Activated naive CD4-positive, alpha-beta T cell treated with anti-CD3 and anti-CD28 coated beads, Interleukin-2, amount 10 ng/mL, durations not matched to agents 7 days and 5 days (primary cell): ENCODE data around the gene KICS2.
A peak's percentile ranks its signal among the peaks of the same experiment; 100 is the strongest.
"Not testable (repeated sequence)": the region's sequence is repeated elsewhere in the genome, so short reads cannot be mapped to it uniquely, and the experiment has no call there.

Source experiments
- CTCF ChIA-PET: fragments of 350-600 bp; sonication (Branson Sonifier 250); formaldehyde crosslinking; loops from one replicate; lab custom pipeline; 2021; ENCODE audit warnings: antibody characterized with exemption; lab: Charles Lee
- DNase-seq: peaks from one replicate; pipeline ENCODE4 v3.0.0-alpha.2; 2020
- H3K27ac Mint-ChIP-seq: one replicate; pipeline ENCODE4 v1.8.0; 2021; ENCODE audit warnings: mild to moderate bottlenecking, moderate library complexity, mixed read lengths
- H3K27me3 Mint-ChIP-seq: one replicate; pipeline ENCODE4 v1.8.0; 2021; ENCODE audit warnings: mild to moderate bottlenecking, mixed read lengths
- H3K36me3 Mint-ChIP-seq: one replicate; pipeline ENCODE4 v1.8.0; 2021; ENCODE audit warnings: mixed read lengths
- H3K4me1 Mint-ChIP-seq: one replicate; pipeline ENCODE4 v1.8.0; 2021; ENCODE audit warnings: mixed read lengths
- H3K4me3 Mint-ChIP-seq: one replicate; pipeline ENCODE4 v1.8.0; 2021; ENCODE audit warnings: mild to moderate bottlenecking, moderate library complexity, mixed read lengths
- H3K9me3 Mint-ChIP-seq: one replicate; pipeline ENCODE4 v1.8.0; 2021; ENCODE audit warnings: mixed read lengths

Gene KICS2

DNA sequence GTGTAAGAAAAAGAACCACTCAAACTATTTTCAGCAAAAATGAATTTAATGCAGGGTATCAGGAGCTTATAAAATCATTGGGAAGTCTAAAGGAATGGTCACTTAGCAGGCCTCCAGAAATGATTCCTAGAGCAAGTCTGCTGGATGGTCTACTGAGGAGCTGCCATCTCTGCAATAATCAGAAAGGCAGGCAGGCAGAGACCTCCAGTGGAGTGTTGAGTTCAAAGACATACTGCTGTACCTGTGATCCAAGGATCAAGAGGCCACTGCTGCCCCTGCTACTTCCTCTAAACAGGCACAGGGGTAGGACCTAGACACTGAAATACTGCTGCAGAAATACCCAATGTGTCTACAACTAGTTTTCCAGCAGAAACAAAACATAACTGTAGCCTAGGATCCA, 14.5 kb upstream of the KICS2 start:
- CTCF ChIA-PET: interaction anchor here (0.6 kb wide), 1 partner anchor 19 kb away, joined by 4 read pairs; no protein-coding TSS in a partner anchor
- no peak overlapping the region for H3K27ac Mint-ChIP-seq
- H3K27me3 Mint-ChIP-seq: peaks cover 9% of the 10 kb centered on the region
- DNase-seq: no peak
- H3K4me1 Mint-ChIP-seq: no peaks in the 10 kb centered on the region
- no peak overlapping the region for H3K4me3 Mint-ChIP-seq
- no peaks in the 10 kb centered on the region for H3K36me3 Mint-ChIP-seq
- no peaks in the 10 kb centered on the region for H3K9me3 Mint-ChIP-seq

DNA sequence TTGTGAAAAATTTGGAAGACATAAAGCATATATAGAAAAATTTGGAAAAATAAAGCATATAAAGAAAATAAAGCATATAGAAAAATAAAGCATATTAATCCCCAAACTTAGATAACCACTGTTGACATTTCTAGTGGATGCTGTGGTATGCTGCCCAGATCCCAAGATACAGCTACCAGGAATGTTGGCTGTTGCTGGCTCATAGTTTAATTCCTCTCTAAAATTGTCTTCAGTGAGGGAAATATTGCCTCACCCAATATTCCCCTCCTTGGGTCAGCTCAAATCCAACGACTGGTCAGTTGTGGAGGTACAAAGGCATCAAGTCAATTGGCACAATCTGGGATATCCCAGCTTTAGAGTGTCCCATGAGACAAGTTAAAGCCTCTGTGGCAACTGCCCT, 10.1 kb upstream of the KICS2 start:
- Mint-ChIP-seq H3K27ac (no peak overlapping the region), H3K36me3 (no peaks in the 10 kb centered on the region), H3K27me3 (peaks cover 23% of the 10 kb centered on the region), H3K4me1 (no peaks in the 10 kb centered on the region), H3K9me3 (no peaks in the 10 kb centered on the region), H3K4me3 (no peak overlapping the region)
- DNase-seq: no peak
- CTCF ChIA-PET: no interaction called here

DNA sequence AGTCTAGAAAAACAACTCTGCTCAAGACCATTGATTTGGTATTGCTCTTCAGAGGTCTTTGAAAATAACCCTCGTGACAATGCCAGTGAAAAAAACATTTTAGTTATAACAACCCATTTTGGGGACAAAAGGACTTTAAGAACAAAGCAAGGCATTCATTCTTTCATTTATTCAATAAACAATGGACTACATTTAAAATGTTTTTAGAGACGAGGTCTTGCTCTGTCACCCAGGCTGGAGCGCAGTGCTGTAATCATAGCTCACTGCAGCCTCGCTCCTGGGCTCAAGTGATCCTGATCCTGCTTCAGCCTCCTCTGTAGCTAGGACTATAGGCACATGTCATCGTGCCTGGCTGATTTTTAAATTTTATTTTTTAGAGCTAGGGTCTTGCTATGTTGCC, 7.7 kb upstream of the KICS2 start:
- H3K36me3 Mint-ChIP-seq: no peaks in the 10 kb centered on the region
- H3K27me3 Mint-ChIP-seq: peaks cover 28% of the 10 kb centered on the region
- DNase-seq: no peak
- H3K9me3 Mint-ChIP-seq: no peaks in the 10 kb centered on the region
- no peak overlapping the region for H3K27ac Mint-ChIP-seq
- CTCF ChIA-PET: no interaction called here
- H3K4me1 Mint-ChIP-seq: no peaks in the 10 kb centered on the region
- no peak overlapping the region for H3K4me3 Mint-ChIP-seq

DNA sequence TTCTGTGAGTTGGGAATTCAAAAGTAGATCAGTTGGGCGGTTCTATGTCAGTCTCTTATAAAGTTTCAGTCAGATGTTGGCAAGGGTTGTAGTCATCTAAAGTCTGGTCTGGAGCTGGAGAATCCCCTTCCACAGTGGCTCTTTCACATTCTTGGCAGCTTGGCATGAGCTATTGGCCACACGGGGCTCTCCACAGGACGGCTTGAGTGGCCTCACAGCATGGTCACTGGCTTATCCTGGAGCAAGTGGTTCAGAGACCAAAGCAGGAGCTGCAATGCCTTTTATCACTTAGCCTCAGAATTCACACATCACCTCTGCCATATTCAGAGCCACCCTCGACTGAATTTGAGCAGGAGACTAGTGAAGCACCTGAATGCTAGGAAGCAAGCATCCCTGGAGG, 7.1 kb upstream of the KICS2 start:
- H3K36me3 Mint-ChIP-seq: no peaks in the 10 kb centered on the region
- H3K27me3 Mint-ChIP-seq: peaks cover 24% of the 10 kb centered on the region
- H3K4me1 Mint-ChIP-seq: no peaks in the 10 kb centered on the region
- DNase-seq: no peak
- H3K4me3 Mint-ChIP-seq: no peak overlapping the region
- no peaks in the 10 kb centered on the region for H3K9me3 Mint-ChIP-seq
- no peak overlapping the region for H3K27ac Mint-ChIP-seq
- CTCF ChIA-PET: no interaction called here

DNA sequence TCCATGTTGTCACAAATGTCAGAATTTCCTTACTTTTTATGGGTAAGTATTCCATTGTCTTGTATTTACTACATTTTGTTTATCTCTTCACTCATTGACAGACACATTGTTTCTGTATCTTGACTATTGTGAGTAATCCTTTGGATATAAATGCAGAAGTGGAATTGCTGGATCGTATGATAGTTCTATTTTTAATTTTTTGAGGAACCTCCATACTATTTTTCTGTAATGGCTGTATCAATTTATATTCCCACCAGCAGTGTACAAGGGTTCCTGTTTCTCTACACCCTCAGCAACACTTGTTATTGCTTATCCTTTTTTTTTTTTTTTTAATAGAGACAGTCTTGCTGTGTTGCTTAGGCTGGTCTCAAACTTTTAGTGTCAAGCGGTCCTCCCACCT, 3.5 kb upstream of the KICS2 start:
- Mint-ChIP-seq H3K36me3 (no peaks in the 10 kb centered on the region), H3K27me3 (peaks cover 28% of the 10 kb centered on the region), H3K27ac (no peak overlapping the region), H3K4me3 (no peak overlapping the region), H3K4me1 (peaks cover 17% of the 10 kb centered on the region), H3K9me3 (no peaks in the 10 kb centered on the region)
- CTCF ChIA-PET: no interaction called here
- DNase-seq: no peak

DNA sequence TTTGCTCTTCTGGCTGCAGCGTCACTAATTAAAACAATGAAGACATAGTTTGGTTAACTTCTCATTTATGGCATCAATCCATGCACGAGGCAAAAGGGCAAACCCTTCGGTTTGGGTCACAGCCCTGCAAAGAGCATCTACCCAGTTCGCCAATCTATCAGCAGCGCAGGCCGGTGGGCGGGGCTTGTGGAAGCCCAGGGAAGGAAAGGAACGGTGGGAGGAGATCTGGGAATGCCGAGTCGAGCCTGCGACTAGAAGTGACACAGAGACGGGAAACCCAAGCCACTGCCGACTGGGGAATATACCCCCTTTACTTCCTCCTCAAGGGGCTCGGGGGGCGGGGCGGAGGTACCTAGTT, 466 bp downstream of the KICS2 start:
- CTCF ChIA-PET: interaction anchor here (1.2 kb wide), 1 partner anchor 377 kb away, joined by 4 read pairs; the partner anchor contains the start of gene SRGAP1
- Mint-ChIP-seq H3K36me3 (peaks cover 3% of the 10 kb centered on the region), H3K9me3 (no peaks in the 10 kb centered on the region), H3K27ac (peak overlapping the region; percentile 97), H3K4me3 (peak overlapping the region; percentile 99), H3K27me3 (peaks cover 11% of the 10 kb centered on the region), H3K4me1 (peaks cover 43% of the 10 kb centered on the region)
- DNase-seq: peak; percentile 67

DNA sequence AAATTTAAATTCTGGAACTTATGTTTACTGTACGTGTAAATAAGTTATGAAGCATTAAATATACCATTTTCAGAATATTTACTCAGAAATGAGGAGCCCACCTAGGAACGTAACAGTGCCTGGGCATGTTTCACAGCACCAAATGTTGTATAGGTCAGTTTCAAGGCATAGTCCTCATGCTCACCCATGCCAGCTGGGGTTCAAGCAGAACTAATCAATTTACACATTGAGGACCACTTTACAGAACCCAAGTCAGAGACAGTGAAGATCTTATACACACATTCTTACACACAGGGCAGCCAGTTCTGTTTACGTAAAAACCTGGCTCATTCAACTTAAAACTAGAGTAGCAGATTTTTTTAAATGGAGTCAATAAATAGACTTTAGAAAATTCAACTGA, 2.0 kb downstream of the KICS2 start:
- CTCF ChIA-PET: no interaction called here
- Mint-ChIP-seq H3K4me1 (peaks cover 43% of the 10 kb centered on the region), H3K9me3 (no peaks in the 10 kb centered on the region), H3K36me3 (peaks cover 3% of the 10 kb centered on the region), H3K4me3 (no peak overlapping the region), H3K27ac (no peak overlapping the region), H3K27me3 (peaks cover 10% of the 10 kb centered on the region)
- DNase-seq: no peak

DNA sequence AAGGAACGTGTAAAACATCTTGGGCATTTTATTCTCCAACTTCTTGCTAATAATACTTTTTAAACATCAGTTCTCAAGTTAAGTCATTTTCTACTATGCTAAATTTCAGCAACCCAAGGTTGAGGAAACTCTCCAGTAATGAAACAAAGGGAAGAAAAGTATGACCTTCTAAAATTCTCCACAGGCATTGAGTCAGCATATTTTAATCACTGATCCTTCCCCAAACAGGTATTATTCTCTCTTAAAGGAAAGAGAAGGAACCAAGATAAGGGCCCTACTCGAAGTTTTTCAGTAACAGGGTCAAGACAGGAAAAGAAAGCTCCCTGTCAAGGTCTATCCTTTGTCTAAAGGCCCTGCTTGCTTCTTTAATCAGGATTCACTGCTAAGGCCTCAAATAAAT, 3.0 kb downstream of the KICS2 start:
- CTCF ChIA-PET: no interaction called here
- peaks cover 10% of the 10 kb centered on the region for H3K27me3 Mint-ChIP-seq
- H3K4me3 Mint-ChIP-seq: peak overlapping the region; percentile 37
- no peak for DNase-seq
- H3K36me3 Mint-ChIP-seq: peaks cover 3% of the 10 kb centered on the region
- no peaks in the 10 kb centered on the region for H3K9me3 Mint-ChIP-seq
- peak overlapping the region; percentile 50 for H3K27ac Mint-ChIP-seq
- peaks cover 43% of the 10 kb centered on the region for H3K4me1 Mint-ChIP-seq

DNA sequence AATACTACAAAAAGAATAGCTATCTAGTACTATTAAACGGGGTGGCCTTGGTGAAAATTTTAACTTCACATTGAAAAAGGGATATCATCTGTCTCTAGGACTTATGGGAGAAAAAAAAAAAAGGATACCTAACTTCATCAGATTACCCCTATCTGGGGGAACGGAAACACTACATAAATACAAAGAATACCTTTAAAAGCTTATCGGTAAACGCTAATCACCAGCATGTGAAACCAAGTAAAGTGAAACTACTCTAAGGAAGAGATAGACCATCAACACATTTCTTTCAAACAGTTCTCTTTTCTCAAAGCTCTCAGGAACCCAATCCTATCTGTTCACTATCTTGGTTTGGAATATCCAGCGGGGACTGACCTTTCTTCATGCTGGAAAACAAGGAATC, 3.5 kb downstream of the KICS2 start:
- H3K9me3 Mint-ChIP-seq: no peaks in the 10 kb centered on the region
- H3K36me3 Mint-ChIP-seq: peaks cover 9% of the 10 kb centered on the region
- CTCF ChIA-PET: no interaction called here
- no peak for DNase-seq
- peaks cover 43% of the 10 kb centered on the region for H3K4me1 Mint-ChIP-seq
- H3K27ac Mint-ChIP-seq: peak overlapping the region; percentile 77
- peak overlapping the region; percentile 61 for H3K4me3 Mint-ChIP-seq
- H3K27me3 Mint-ChIP-seq: peaks cover 6% of the 10 kb centered on the region

DNA sequence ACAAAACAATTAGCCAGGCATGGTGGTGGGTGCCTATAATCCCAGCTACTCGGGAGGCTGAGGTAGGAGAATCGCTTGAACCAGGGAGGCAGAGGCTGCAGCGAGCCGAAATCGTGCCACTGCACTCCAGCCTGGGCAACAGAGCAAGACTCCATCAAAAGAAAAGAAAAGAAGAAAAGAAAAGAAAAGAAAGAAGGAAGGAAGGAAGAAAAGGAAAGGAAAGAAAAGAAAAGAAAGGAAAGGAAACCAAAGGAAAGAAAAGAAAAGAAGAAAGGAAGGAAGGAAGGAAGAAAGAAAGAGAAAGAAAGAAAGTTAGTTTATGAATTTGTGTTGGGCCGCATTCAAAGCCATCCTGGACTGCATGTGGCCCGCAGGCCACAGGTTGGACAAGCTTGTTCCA, 4.5 kb downstream of the KICS2 start:
- CTCF ChIA-PET: interaction anchor here (0.5 to 0.6 kb wide), 2 partner anchors 23 to 231 kb away, joined by 3 read pairs; no protein-coding TSS in a partner anchor
- not testable (repeated sequence) for H3K4me3 Mint-ChIP-seq, DNase-seq, H3K9me3 Mint-ChIP-seq, H3K27me3 Mint-ChIP-seq
- peaks cover 39% of the 10 kb centered on the region for H3K4me1 Mint-ChIP-seq
- H3K27ac Mint-ChIP-seq: peak overlapping the region; percentile 36
- peaks cover 11% of the 10 kb centered on the region for H3K36me3 Mint-ChIP-seq

DNA sequence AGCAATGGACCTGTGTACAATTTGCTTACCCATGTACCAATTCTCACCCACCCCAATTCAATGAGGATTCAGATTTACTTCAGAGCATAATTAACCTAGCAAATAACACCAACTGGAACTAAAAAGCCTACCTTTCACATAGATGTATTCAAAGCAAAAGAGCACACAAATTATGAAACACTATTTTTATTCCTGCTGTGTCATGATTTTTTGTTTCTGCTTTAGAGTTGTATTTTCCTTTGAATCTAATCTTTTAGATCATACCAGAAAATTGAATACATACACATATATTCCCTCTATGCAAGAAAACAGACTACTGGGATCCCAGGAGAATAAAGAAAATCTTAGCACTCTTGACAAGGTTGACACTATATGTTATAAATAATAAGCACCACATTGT, 5.9 kb downstream of the KICS2 start:
- no peak overlapping the region for H3K27ac Mint-ChIP-seq
- CTCF ChIA-PET: no interaction called here

DNA sequence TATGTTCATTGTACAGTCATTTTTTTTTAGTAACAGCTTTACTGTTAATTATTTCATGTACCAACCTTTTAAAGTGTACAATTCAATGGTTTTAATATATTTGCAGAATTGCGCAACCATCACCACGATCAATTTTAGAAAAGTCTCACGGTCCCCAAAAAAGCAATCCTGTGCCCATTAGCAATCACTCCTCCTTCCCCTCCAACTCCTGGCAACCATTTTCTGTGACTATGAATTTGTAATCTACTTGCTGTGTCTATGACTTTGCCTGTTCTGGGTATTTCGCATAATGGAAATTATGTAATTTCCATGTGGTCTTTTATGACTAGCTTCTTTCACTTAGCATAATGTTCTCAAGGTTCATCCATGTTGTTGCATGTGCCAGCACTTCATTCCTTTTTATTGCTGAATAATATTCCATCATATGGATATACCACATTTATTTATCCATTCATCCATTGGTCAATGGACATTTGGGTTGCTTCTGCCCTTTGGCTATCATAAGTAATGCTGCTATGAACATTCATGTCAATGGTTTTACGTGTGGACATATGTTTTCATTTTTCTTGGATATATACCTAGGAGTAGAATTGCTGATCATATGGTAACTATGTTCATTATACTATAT, 9.9 kb downstream of the KICS2 start:
- H3K4me3 Mint-ChIP-seq: no peak overlapping the region
- H3K27ac Mint-ChIP-seq: no peak overlapping the region
- no peaks in the 10 kb centered on the region for H3K9me3 Mint-ChIP-seq
- H3K36me3 Mint-ChIP-seq: peaks cover 15% of the 10 kb centered on the region
- H3K27me3 Mint-ChIP-seq: no peaks in the 10 kb centered on the region
- no peaks in the 10 kb centered on the region for H3K4me1 Mint-ChIP-seq
- no peak for DNase-seq
- CTCF ChIA-PET: no interaction called here

More for the DNA sequence above, 5.9 kb downstream of the KICS2 start:
- no peaks in the 10 kb centered on the region for H3K27me3 Mint-ChIP-seq
- no peak overlapping the region for H3K4me3 Mint-ChIP-seq
- H3K4me1 Mint-ChIP-seq: peaks cover 32% of the 10 kb centered on the region
- DNase-seq: no peak
- no peaks in the 10 kb centered on the region for H3K9me3 Mint-ChIP-seq
- H3K36me3 Mint-ChIP-seq: peaks cover 18% of the 10 kb centered on the region

DNA sequence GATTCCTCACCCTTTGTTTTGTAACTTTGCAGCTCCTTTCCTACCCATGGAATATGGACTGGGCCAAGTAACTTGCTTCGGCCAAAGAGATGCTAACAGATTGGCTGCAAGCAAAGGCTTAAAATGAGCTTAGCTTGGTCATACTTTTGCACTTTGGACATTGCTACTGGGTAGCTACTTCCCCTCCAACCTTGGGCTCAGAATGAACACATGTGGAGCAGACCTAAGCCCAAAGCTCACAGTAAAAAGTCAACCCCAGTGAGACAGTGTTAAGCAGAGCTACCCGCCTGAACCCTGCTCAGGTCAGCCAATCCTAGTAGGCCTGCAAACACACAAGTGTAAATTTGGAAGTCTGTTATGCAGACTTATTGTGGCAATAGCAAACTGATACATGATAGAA, 14.6 kb downstream of the KICS2 start:
- CTCF ChIA-PET: no interaction called here
- Mint-ChIP-seq H3K4me3 (no peak overlapping the region), H3K36me3 (peaks cover 20% of the 10 kb centered on the region), H3K9me3 (no peaks in the 10 kb centered on the region), H3K4me1 (no peaks in the 10 kb centered on the region), H3K27ac (no peak overlapping the region), H3K27me3 (no peaks in the 10 kb centered on the region)
- DNase-seq: no peak

DNA sequence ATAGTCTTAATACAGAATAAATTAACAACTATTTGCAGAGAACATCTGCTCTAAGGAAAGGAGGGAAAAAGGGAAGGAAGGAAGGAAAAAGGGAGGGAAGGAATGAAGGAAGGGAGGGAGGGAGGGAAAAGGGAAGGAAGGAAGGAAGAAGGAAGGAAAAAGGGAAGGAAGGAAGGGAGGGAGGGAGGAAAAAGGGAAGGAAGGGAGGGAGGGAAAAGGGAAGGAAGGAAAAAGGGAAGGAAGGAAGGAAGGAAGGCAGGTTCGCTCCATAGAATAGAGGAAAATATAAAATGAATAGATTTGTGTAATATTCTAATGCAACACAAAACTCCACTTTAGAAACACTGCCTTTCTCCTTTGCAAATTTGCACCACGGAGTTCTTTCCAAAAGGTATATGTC, 16.6 kb downstream of the KICS2 start:
- Mint-ChIP-seq H3K27ac (no peak overlapping the region), H3K4me1 (no peaks in the 10 kb centered on the region), H3K9me3 (no peaks in the 10 kb centered on the region), H3K27me3 (no peaks in the 10 kb centered on the region), H3K36me3 (peaks cover 18% of the 10 kb centered on the region), H3K4me3 (no peak overlapping the region)
- CTCF ChIA-PET: no interaction called here
- DNase-seq: no peak

DNA sequence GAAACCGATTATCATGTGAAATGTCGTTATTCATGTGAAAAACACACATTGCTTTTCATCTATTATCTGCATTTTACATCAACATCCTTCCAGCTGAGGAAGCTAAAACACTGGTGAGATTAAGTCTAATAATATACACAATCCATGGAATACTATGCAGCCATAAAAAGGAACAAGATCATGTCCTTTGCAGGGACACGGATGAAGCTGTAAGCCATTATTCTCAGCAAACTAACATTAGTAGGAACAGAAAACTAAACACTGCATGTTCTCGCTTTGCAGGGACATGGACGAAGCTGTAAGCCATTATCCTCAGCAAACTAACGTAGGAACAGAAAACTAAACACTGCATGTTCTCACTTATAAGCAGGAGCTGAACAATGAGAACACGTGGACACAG, 18.3 kb downstream of the KICS2 start:
- Mint-ChIP-seq H3K27ac (no peak overlapping the region), H3K9me3 (no peaks in the 10 kb centered on the region), H3K36me3 (peaks cover 18% of the 10 kb centered on the region), H3K27me3 (no peaks in the 10 kb centered on the region), H3K4me1 (no peaks in the 10 kb centered on the region), H3K4me3 (no peak overlapping the region)
- CTCF ChIA-PET: interaction anchor here (0.6 kb wide), 1 partner anchor 11 kb away, joined by 3 read pairs; no protein-coding TSS in a partner anchor
- DNase-seq: no peak
